NT2/D1 (cell line): ENCODE results near the gene LCNL1.

ENCODE experiments used
- DNase-seq: peaks from one replicate; pipeline ENCODE4 v3.0.0-alpha.2; 2011; ENCODE audit warnings: low read depth, low spot score
- H3K27me3 ChIP-seq: 2 replicates; pipeline ENCODE4 v1.6.0; 2011; ENCODE audit warnings: mild to moderate bottlenecking; ENCODE audit not compliant: insufficient read length, insufficient read depth
- H3K36me3 ChIP-seq: 2 replicates; pipeline ENCODE4 v1.6.1; 2011; ENCODE audit warnings: mild to moderate bottlenecking, low read length, mixed read lengths; ENCODE audit not compliant: insufficient read depth, insufficient read length
- H3K4me1 ChIP-seq: 2 replicates; pipeline ENCODE4 v1.5.1; 2011; ENCODE audit not compliant: insufficient read depth, insufficient read length
- H3K4me3 ChIP-seq: 2 replicates; pipeline ENCODE4 v1.5.1; 2011; ENCODE audit warnings: low read depth; ENCODE audit not compliant: insufficient read length
- H3K9ac ChIP-seq: 2 replicates; pipeline ENCODE4 v1.6.0; 2011; ENCODE audit warnings: low read depth; ENCODE audit not compliant: insufficient read length
- H3K9me3 ChIP-seq: 2 replicates; pipeline ENCODE4 v1.5.1; 2011; ENCODE audit warnings: mild to moderate bottlenecking, low read length; ENCODE audit not compliant: insufficient read depth
- SUZ12 ChIP-seq: IDR thresholded peaks from 2 replicates; pipeline ENCODE4 v1.6.1; 2011; ENCODE audit not compliant: insufficient read length, insufficient read depth; ENCODE audit errors: extremely low read depth
- YY1 ChIP-seq: IDR thresholded peaks from 2 replicates; pipeline ENCODE4 v1.6.1; 2011; ENCODE audit not compliant: insufficient read length, insufficient read depth
- ZNF274 ChIP-seq: IDR thresholded peaks from 2 replicates; pipeline ENCODE4 v1.6.1; 2011; ENCODE audit warnings: mild to moderate bottlenecking, low read depth, low read length

Gene LCNL1

GRCh38 chr9:136944212-136944518 is 38.6 kb upstream of the LCNL1 start:
- Histone ChIP-seq H3K9ac (peak overlapping the region; percentile 96), H3K4me1 (peaks cover 31% of the 10 kb centered on the region), H3K9me3 (no peaks in the 10 kb centered on the region), H3K4me3 (peak overlapping the region; percentile 91), H3K27me3 (no peaks in the 10 kb centered on the region), H3K36me3 (peaks cover 44% of the 10 kb centered on the region)
- TF ChIP-seq SUZ12 (no peak), YY1 (no peak), ZNF274 (no peak)
- no peak for DNase-seq

- TF ChIP-seq ZNF274 (no peak), YY1 (no peak), SUZ12 (no peak)
- Histone ChIP-seq H3K4me3 (peak within 1 kb of the TSS; percentile 91), H3K4me1 (peaks cover 29% of the 10 kb centered on the region), H3K9me3 (no peaks in the 10 kb centered on the region), H3K27me3 (no peaks in the 10 kb centered on the region), H3K36me3 (peaks cover 38% of the 10 kb centered on the region), H3K9ac (peak within 1 kb of the TSS; percentile 96)
- DNase-seq, result peak; percentile 93
Measured at GRCh38 chr9:136944519-136945332, 38.1 kb upstream of the LCNL1 start, which contains the start of the genes C8G and FBXW5. Gene C8G (plus strand): TSS chr9:136945243. CDS start chr9:136945321, 78 bp downstream. Gene FBXW5 (minus strand): TSS chr9:136944738. CDS start chr9:136944083, 655 bp downstream.

- H3K4me3 ChIP-seq, result no peak overlapping the region
- DNase-seq, result no peak
- H3K9ac ChIP-seq, result no peak overlapping the region
- H3K27me3 ChIP-seq, result no peaks in the 10 kb centered on the region
- TF ChIP-seq SUZ12 (no peak), YY1 (no peak), ZNF274 (no peak)
- H3K4me1 ChIP-seq, result peaks cover 29% of the 10 kb centered on the region
- H3K36me3 ChIP-seq, result peaks cover 29% of the 10 kb centered on the region
- no peaks in the 10 kb centered on the region for H3K9me3 ChIP-seq
Measured at GRCh38 chr9:136945333-136946227, 37.2 kb upstream of the LCNL1 start.

- Histone ChIP-seq H3K27me3 (no peaks in the 10 kb centered on the region), H3K36me3 (peaks cover 21% of the 10 kb centered on the region), H3K4me3 (no peak overlapping the region), H3K9ac (no peak overlapping the region), H3K9me3 (no peaks in the 10 kb centered on the region), H3K4me1 (peaks cover 30% of the 10 kb centered on the region)
- TF ChIP-seq ZNF274, result no peak
- no peak for TF ChIP-seq SUZ12
- TF ChIP-seq YY1, result no peak
- no peak for DNase-seq
Measured at GRCh38 chr9:136946228-136947027, 36.4 kb upstream of the LCNL1 start.

GRCh38 chr9:136947028-136947891 is 35.5 kb upstream of the LCNL1 start:
- Histone ChIP-seq H3K4me1 (peaks cover 32% of the 10 kb centered on the region), H3K9ac (no peak overlapping the region)

GRCh38 chr9:136947955-136948510 is 34.8 kb upstream of the LCNL1 start:
- no peak for DNase-seq
- H3K4me3 ChIP-seq, result no peak overlapping the region
- H3K9ac ChIP-seq, result no peak overlapping the region
- no peaks in the 10 kb centered on the region for H3K9me3 ChIP-seq
- TF ChIP-seq ZNF274 (no peak), SUZ12 (no peak), YY1 (no peak)
- peaks cover 5% of the 10 kb centered on the region for H3K36me3 ChIP-seq
- no peaks in the 10 kb centered on the region for H3K27me3 ChIP-seq
- peaks cover 32% of the 10 kb centered on the region for H3K4me1 ChIP-seq

More at GRCh38 chr9:136947028-136947891, 35.5 kb upstream of the LCNL1 start:
- Histone ChIP-seq H3K27me3 (no peaks in the 10 kb centered on the region), H3K4me3 (no peak overlapping the region), H3K9me3 (no peaks in the 10 kb centered on the region), H3K36me3 (peaks cover 13% of the 10 kb centered on the region)
- no peak for TF ChIP-seq YY1
- TF ChIP-seq SUZ12, result no peak
- TF ChIP-seq ZNF274, result no peak
- DNase-seq, result no peak
